Measurements from ENCODE around the gene JARID2. TPM values are rescaled to one million over a fixed set of nuclear protein-coding genes. Genes with fewer than 3 reads are reported as not detected.
A peak's percentile ranks its signal among the peaks of the same experiment; 100 is the strongest.

JARID2 gene
- total and polyA plus RNA-seq, 9 of the 15 experiments (the other 6 are each of a cell fraction or from before 2014, with no cell fraction given), result 5.0 to 29.0 (median 15.6) TPM

DNA sequence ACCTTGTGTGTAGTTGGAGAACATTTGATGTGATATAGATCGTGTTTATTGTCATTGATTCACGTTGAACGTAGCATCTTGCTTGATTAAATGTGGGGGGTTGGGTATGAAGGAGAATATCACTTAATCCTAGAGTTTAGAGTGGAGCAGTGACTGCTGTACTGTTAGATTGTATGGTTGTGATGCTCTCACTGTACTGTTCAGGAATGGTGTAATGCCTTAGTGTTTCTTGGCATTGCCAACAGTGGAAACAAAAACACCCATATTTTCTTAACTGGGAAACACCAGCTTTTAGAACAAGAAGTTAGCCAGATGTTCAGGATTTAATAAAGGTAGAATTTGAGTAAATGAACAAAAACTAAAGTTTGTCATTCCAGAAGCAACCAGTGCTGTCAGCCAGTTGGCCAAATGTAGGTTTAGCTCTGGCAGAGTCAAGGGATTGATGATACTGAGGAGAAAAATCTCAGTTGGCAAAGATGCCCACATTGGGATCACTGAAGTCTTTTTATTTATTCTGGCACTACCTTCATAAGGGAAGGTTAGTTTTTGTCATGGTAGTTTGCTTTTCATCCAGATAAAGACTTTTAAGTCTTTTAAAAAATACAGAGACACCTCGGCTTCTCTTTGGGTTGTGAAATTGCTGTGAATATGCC lies 129.9 kb downstream of the JARID2 start:
- no peak overlapping the region for H3K27ac ChIP-seq (ENCODE audit: extremely low read depth, low read depth, low read length)
- in situ Hi-C loops (cut with MboI) (no loop called here), intact Hi-C loops (cut with micrococcal nuclease) (loop anchor here (5.0 kb wide), 1 partner anchor 33 kb away; no protein-coding TSS in a partner anchor)
- H3K9me3 ChIP-seq (replicated peaks; ENCODE audit: control insufficient read depth, insufficient read depth, low read depth, low read length), result no peaks in the 10 kb centered on the region
- ChIA-PET CTCF (ENCODE audit: low intra/inter-chr PET ratio) (no interaction called here), POLR2A (no interaction called here)
- H3K79me2 ChIP-seq (ENCODE audit: control insufficient read depth, insufficient read depth, low read length), result peaks cover 98% of the 10 kb centered on the region
- no peaks in the 10 kb centered on the region for H3K27me3 ChIP-seq (ENCODE audit: control insufficient read depth in 2 of 2, insufficient read depth in 2 of 2, low read length in 2 of 2)
- no peak overlapping the region for H2AFZ ChIP-seq (ENCODE audit: low read depth, low read length)
- H3K9me1 ChIP-seq (ENCODE audit: control insufficient read depth, insufficient read depth, low read length), result no peaks in the 10 kb centered on the region
- no peak for ATAC-seq
- BruUV-seq (replicated peaks), result no TSS peak
- no peak overlapping the region for H3K4me2 ChIP-seq (ENCODE audit: insufficient read depth, low read length)
- peaks cover 38% of the 10 kb centered on the region for H4K20me1 ChIP-seq (replicated peaks; ENCODE audit: control insufficient read depth, insufficient read depth, low read length)
- no peak for FAIRE-seq
- peaks cover 15% of the 10 kb centered on the region; the same call in 2 of the 3 replicates for H3K36me3 ChIP-seq (ENCODE audit: control insufficient read depth, insufficient read depth, low read length)
- 84% methylated on average over 4 of the region's 4 CpGs for WGBS (ENCODE audit: insufficient coverage, low coverage, missing lambda C conversion rate)
- H3K4me1 ChIP-seq (replicated peaks in 1 of 2; ENCODE audit: control insufficient read depth in 2 of 2, insufficient read depth in 2 of 2, low read length in 2 of 2), result peaks cover 0 to 25% of the 10 kb centered on the region in 2 experiments; a peak in 3 of 5 replicates
- DNase-seq (ENCODE audit: extremely low read depth in 1 of 4, low spot score in 3 of 4), result no peak
- no peak for TF ChIP-seq NFIX (CRISPR knock-in tag; IDR thresholded peaks at IDR 0.05; ENCODE audit: low read depth)
- no peak for TF ChIP-seq GABPB1 (CRISPR knock-in tag; IDR thresholded peaks at IDR 0.05)
- TF ChIP-seq MXD1 (CRISPR knock-in tag; IDR thresholded peaks at IDR 0.05; ENCODE audit: borderline replicate concordance, poor library complexity, severe bottlenecking), result peak; percentile 26
- H3K4me3 ChIP-seq, result no peak overlapping the region
- H3K9ac ChIP-seq (ENCODE audit: insufficient read depth in 1 of 2, low read depth in 2 of 2, low read length in 2 of 2), result no peak overlapping the region

All from K562 (cell line).